NCI-H146 treated with DMSO at 0.1 percent for 48 hours (cell line): Measurements from ENCODE around the gene BAHD1.
"Not testable (repeated sequence)": the region's sequence is repeated elsewhere in the genome, so short reads cannot be mapped to it uniquely, and the experiment has no call there.

Source experiments
- DNase-seq: peaks from one replicate; lab custom pipeline; 2025; ENCODE audit not compliant: unreplicated experiment; lab: John Stamatoyannopoulos, UW

Gene BAHD1

DNA sequence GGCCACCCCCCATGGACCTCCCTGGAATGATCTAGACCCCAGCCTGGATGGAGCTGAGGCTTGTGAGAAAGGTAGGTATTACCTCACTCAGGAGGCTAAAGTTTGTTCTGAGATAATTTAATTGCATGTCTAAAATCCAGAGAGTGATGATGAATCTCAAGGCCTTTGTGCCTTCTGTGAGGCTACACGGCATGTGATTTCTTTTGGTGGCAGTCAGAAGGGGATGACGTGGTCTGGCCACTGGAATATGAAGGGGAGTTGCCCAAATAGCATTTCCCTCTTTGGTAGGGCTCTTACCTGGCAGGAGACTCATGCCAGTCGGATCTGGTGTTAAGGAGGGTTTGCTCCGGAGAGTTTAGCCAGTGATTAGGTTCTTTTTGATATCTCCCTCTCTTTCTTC is 2.5 kb downstream of the BAHD1 start:
- no peak for DNase-seq

- DNase-seq: no peak
These were observed 3.1 kb downstream of the BAHD1 start for GRCh38 chr15:40443846-40444245.

DNA sequence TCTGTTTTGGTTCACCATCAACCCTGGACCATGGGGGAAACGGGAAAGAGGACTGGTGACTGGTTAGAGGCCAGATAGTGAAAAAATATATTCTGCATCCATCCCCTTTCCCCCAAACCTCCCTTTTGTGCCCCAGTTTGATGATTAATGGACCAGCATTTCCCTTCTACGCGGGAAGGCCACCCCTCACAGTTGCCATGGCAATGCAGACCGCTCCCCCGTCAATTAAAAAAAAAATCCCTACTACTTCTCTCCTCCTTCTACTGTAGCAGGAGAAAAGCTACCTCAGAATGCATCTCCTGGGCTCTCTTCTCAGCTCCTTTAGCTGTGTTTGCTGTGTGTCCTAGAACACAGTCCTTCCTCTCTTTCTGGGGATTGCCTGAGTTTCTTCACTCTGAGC is 4.0 kb downstream of the BAHD1 start:
- DNase-seq: no peak

DNA sequence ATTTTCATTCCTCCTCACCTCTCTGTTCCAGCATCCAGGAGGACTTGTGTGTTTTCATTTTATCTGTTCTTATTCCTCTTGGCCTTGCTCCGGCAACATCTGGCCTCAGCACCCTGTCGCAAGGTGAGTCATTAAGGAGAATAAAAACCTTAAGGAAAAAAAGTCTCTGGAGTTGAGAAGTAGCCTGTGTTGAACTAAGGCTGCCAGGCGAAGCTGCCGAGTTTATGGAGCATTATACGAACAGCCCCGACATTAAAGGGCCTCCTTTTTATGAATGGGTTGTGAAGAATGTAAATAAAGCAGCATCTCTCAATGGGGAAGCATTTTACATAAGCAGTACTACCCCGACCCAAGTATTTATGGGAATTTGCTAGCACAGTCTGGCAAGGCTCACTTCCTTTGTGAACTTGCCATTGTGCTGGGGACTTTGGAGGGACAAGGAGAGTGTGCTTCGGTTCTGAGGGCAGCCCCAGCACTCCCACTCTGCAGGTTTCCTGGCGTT is 4.7 kb downstream of the BAHD1 start:
- DNase-seq: no peak

GRCh38 chr15:40446144-40446543 is 5.4 kb downstream of the BAHD1 start:
- no peak for DNase-seq

- no peak for DNase-seq
These were observed 7.6 kb downstream of the BAHD1 start for GRCh38 chr15:40448354-40448753.

GRCh38 chr15:40449275-40449674 is 8.5 kb downstream of the BAHD1 start:
- no peak for DNase-seq

DNA sequence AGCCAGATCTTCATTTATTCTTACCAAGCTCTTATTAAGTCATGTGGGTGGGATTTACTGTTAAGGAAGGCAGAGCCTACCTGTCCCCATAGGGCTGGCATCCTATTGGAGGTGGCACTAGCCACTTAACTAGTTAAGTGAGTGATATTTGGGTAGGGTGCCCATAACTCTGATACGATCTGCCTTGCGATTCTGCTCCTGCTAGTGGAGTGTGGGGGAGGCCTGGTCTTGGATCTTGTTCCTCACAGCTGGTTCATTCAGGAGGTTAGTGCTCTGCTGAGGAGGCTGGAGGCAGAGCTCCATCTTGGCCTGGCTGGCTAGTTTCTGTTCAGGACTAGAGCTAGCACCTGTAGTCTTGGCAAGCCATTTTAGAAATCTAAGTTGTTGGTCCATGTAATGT is 9.3 kb downstream of the BAHD1 start:
- no peak for DNase-seq

GRCh38 chr15:40451527-40452158 is 10.9 kb downstream of the BAHD1 start:
- no peak for DNase-seq

GRCh38 chr15:40452296-40453090 is 11.7 kb downstream of the BAHD1 start:
- DNase-seq: no peak

DNA sequence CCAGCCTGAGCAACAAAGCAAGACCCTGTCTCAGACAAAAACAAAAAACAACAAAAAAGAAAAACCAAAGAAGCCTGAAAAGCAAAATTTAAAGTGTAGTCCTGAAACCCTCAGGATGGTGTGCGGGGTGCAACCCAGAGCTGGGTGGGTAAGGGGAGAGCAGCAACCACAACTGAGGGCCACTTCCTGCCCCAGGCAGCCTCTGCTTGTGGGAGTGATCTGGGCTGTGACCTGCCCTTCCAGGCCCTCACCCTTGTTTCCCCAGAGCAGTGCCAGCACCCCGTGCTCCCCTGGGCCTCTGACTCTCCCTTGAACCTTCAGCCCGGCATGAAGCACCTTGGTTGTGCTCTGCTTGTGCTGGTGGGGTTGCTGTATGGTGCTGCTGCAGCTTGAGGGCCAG is 13.2 kb downstream of the BAHD1 start:
- DNase-seq: not testable (repeated sequence)

- no peak for DNase-seq
These were observed 14.2 kb downstream of the BAHD1 start for GRCh38 chr15:40454904-40455391.

GRCh38 chr15:40456299-40456712 is 15.6 kb downstream of the BAHD1 start:
- DNase-seq: no peak

DNA sequence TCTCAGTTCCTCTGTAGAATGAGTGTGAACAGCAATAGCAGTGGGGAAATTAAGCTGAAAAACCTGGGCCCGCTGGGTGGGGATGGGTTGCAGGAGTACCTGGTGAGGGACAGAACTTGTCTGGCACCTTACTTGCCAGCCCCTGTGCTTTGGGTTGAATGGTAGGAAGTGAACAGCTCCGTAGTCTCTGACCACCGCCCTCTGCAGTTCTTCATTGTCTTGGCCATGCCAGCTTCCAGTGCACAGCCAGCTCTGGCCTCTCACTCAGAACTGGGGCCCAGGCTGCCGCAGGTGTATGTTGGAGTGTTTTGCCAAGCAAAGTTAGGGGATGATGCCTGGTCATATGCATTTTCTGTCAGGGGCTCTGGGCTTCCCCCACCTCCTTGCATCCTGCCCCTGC is 16.0 kb downstream of the BAHD1 start:
- DNase-seq: no peak

DNA sequence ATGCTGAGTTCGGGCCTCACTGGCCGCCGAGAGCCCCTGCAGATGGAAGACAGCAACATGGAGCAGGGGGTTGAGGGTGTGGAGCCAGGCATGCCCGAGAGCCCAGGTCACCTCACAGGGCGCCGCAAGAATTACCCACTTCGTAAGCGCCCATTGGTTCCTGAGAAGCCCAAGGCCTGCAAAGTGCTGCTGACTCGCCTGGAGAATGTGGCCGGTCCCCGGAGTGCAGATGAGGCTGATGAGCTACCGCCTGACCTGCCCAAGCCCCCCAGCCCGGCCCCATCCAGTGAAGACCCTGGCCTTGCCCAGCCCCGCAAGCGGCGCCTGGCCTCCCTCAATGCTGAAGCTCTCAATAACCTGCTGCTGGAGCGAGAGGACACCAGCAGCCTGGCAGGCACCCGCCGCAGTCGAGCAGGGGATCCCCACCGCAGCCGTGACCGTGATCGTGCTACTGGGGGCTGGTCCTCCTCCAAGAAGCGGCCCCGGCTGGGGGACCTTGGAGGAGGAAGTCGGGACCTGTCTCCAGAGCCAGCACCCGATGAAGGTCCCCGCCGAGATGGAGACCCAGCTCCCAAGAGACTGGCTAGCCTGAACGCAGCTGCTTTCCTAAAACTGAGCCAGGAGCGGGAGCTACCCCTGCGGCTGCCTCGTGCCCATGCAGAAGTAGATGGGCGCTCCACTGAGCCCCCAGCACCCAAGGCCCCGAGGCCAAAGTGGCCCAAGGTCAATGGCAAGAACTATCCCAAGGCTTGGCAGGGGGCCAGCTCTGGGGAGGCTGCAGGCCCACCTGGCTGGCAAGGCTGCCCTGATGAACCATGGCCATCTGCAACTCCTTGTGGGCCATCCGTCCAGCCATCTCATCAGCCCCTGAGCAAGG is 18.0 kb downstream of the BAHD1 start:
- no peak for DNase-seq

DNA sequence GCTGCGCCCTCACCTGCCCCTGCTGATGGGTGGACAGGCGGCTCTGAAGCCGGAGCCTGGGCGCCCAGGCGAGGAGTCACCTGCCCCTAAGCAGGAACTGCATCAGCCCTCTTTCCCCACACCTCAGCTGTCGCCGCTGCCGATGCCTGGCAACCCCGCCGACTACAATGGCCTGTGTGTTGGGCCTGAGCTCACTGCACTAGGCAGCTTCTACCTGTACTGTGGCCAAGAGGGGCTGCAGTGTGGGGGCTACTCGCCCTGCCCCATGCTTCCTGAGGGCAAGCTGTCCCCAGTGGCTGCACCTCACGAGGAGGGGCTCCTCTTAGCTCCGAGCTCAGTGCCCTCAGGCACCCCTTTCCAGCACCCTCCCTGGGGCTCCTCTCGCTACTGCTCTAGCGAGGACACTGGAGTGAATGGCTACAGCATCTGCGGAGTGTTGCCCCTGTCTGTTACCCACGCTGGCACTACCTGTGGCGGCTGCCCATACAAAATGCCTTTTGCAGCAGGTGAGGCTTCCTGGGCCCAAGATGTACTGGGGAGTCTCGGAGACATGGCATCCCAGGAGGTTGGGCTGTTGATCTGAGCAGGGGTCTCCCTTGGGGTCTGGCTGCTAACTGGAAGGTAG is 18.8 kb downstream of the BAHD1 start:
- no peak for DNase-seq

- DNase-seq: no peak
These were observed 19.7 kb downstream of the BAHD1 start for GRCh38 chr15:40460404-40460803.

GRCh38 chr15:40461958-40462357 is 21.2 kb downstream of the BAHD1 start:
- DNase-seq: no peak

GRCh38 chr15:40463279-40463678 is 22.5 kb downstream of the BAHD1 start:
- DNase-seq: no peak

DNA sequence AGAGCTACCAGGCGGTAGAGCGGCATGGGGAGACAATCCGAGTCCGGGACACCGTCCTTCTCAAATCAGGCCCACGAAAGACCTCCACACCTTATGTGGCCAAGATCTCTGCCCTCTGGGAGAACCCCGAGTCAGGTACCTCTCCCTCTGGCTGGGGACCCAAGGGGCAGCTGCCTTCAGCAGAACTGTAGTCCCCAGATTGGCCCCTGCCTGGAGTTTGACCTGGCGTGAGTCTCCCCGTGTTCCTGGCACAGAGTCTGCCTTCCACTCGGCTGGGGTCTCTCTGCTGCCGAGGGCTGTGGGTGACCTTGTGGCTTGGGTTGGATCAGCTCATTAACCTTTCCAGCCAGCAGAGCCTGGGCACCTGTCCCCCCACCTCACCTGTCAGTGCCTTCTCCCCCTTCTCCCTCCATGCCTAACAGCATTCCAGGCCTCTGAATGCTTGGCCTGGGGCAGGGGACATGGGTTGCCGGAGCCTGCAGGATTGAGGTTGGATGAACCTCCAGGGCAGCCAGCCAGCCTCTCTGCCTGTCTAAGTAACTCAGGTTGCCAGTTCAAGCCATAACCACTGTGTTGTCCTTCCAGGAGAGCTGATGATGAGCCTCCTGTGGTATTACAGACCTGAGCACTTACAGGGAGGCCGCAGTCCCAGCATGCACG is 23.3 kb downstream of the BAHD1 start:
- no peak for DNase-seq
